ES-I3 (cell line): ENCODE data around the gene LHFPL5.
A peak's percentile ranks its signal among the peaks of the same experiment; 100 is the strongest.

ENCODE experiments used
- H3K36me3 ChIP-seq: 2 replicates; pipeline ENCODE4 v1.6.1; 2013; ENCODE audit warnings: mild to moderate bottlenecking, low read length, control low read depth, moderate library complexity; ENCODE audit not compliant: insufficient read depth
- H3K4me1 ChIP-seq: 2 replicates; pipeline ENCODE4 v1.6.1; 2013; ENCODE audit warnings: mild to moderate bottlenecking, control low read depth, low read length; ENCODE audit not compliant: insufficient read depth
- H3K9ac ChIP-seq: 2 replicates; pipeline ENCODE4 v1.6.1; 2013; ENCODE audit warnings: low read depth, mild to moderate bottlenecking, low read length, moderate library complexity
- H3K9me3 ChIP-seq: 2 replicates; pipeline ENCODE4 v1.6.1; 2013; ENCODE audit warnings: mild to moderate bottlenecking, low read length, moderate library complexity; ENCODE audit not compliant: control insufficient read depth, insufficient read depth

The LHFPL5 gene

GRCh38 chr6:35782424-35782823 is 22.7 kb upstream of the LHFPL5 start:
- H3K4me1 ChIP-seq: peaks cover 12% of the 10 kb centered on the region; the same call in 1 of the 2 replicates
- H3K36me3 ChIP-seq: no peaks in the 10 kb centered on the region
- no peak overlapping the region for H3K9ac ChIP-seq
- no peaks in the 10 kb centered on the region for H3K9me3 ChIP-seq

- peaks cover 12% of the 10 kb centered on the region; the same call in 1 of the 2 replicates for H3K4me1 ChIP-seq
- no peaks in the 10 kb centered on the region for H3K36me3 ChIP-seq
- no peak overlapping the region for H3K9ac ChIP-seq
- no peaks in the 10 kb centered on the region for H3K9me3 ChIP-seq
Measured at GRCh38 chr6:35784200-35784599, 21.0 kb upstream of the LHFPL5 start.

- Histone ChIP-seq H3K4me1 (peaks cover 12% of the 10 kb centered on the region; the same call in 1 of the 2 replicates), H3K36me3 (no peaks in the 10 kb centered on the region), H3K9me3 (no peaks in the 10 kb centered on the region), H3K9ac (peak overlapping the region; percentile 28; the same call in 1 of the 2 replicates)
Measured at GRCh38 chr6:35786272-35786671, 18.9 kb upstream of the LHFPL5 start.

GRCh38 chr6:35786810-35787209 is 18.3 kb upstream of the LHFPL5 start:
- peak overlapping the region; percentile 28; the same call in 1 of the 2 replicates for H3K9ac ChIP-seq
- H3K4me1 ChIP-seq: peaks cover 12% of the 10 kb centered on the region; the same call in 1 of the 2 replicates
- no peaks in the 10 kb centered on the region for H3K9me3 ChIP-seq
- no peaks in the 10 kb centered on the region for H3K36me3 ChIP-seq

- Histone ChIP-seq H3K9ac (peak overlapping the region; percentile 28; the same call in 1 of the 2 replicates), H3K36me3 (no peaks in the 10 kb centered on the region), H3K4me1 (peaks cover 12% of the 10 kb centered on the region; the same call in 1 of the 2 replicates), H3K9me3 (no peaks in the 10 kb centered on the region)
Measured at GRCh38 chr6:35787266-35788218, 17.6 kb upstream of the LHFPL5 start.

GRCh38 chr6:35788423-35788982 is 16.6 kb upstream of the LHFPL5 start:
- H3K36me3 ChIP-seq: no peaks in the 10 kb centered on the region
- peaks cover 12% of the 10 kb centered on the region; the same call in 1 of the 2 replicates for H3K4me1 ChIP-seq
- no peak overlapping the region for H3K9ac ChIP-seq
- H3K9me3 ChIP-seq: no peaks in the 10 kb centered on the region

- Histone ChIP-seq H3K4me1 (peaks cover 12% of the 10 kb centered on the region; the same call in 1 of the 2 replicates), H3K9me3 (no peaks in the 10 kb centered on the region), H3K9ac (no peak overlapping the region), H3K36me3 (no peaks in the 10 kb centered on the region)
Measured at GRCh38 chr6:35790683-35791082, 14.5 kb upstream of the LHFPL5 start.

GRCh38 chr6:35794536-35795452 is 10.4 kb upstream of the LHFPL5 start:
- H3K9me3 ChIP-seq: no peaks in the 10 kb centered on the region
- no peaks in the 10 kb centered on the region for H3K36me3 ChIP-seq
- H3K4me1 ChIP-seq: peaks cover 4% of the 10 kb centered on the region; the same call in 1 of the 2 replicates
- H3K9ac ChIP-seq: no peak overlapping the region

GRCh38 chr6:35795453-35796071 is 9.6 kb upstream of the LHFPL5 start:
- H3K36me3 ChIP-seq: no peaks in the 10 kb centered on the region

GRCh38 chr6:35796236-35796635 is 8.9 kb upstream of the LHFPL5 start:
- Histone ChIP-seq H3K9me3 (no peaks in the 10 kb centered on the region), H3K9ac (no peak overlapping the region), H3K4me1 (peaks cover 6% of the 10 kb centered on the region), H3K36me3 (no peaks in the 10 kb centered on the region)

More at GRCh38 chr6:35795453-35796071, 9.6 kb upstream of the LHFPL5 start:
- no peak overlapping the region for H3K9ac ChIP-seq
- no peaks in the 10 kb centered on the region for H3K9me3 ChIP-seq
- H3K4me1 ChIP-seq: peaks cover 4% of the 10 kb centered on the region; the same call in 1 of the 2 replicates

- no peaks in the 10 kb centered on the region for H3K36me3 ChIP-seq
- no peaks in the 10 kb centered on the region for H3K9me3 ChIP-seq
- no peak overlapping the region for H3K9ac ChIP-seq
- H3K4me1 ChIP-seq: peaks cover 9% of the 10 kb centered on the region
Measured at GRCh38 chr6:35797837-35798526, 7.2 kb upstream of the LHFPL5 start.

- no peaks in the 10 kb centered on the region for H3K9me3 ChIP-seq
- peaks cover 9% of the 10 kb centered on the region for H3K4me1 ChIP-seq
- H3K9ac ChIP-seq: no peak overlapping the region
- H3K36me3 ChIP-seq: no peaks in the 10 kb centered on the region
Measured at GRCh38 chr6:35798706-35799105, 6.4 kb upstream of the LHFPL5 start.

GRCh38 chr6:35801148-35801547 is 4.0 kb upstream of the LHFPL5 start:
- peaks cover 12% of the 10 kb centered on the region for H3K4me1 ChIP-seq
- no peak overlapping the region for H3K9ac ChIP-seq
- H3K9me3 ChIP-seq: no peaks in the 10 kb centered on the region
- H3K36me3 ChIP-seq: no peaks in the 10 kb centered on the region
